HEK293 (cell line): Measurements from ENCODE around the gene GPX4.

Experiments
- PRDM6 ChIP-seq: fragments of 450-650 bp; formaldehyde crosslinking; IDR thresholded peaks from 2 replicates; pipeline ENCODE4 v1.5.1; 2017; ENCODE audit warnings: missing biosample characterization, missing genetic modification characterization
- YY1 ChIP-seq: fragments of 450-650 bp; formaldehyde crosslinking; IDR thresholded peaks from 2 replicates; pipeline ENCODE4 v1.5.1; 2018; ENCODE audit warnings: missing biosample characterization, missing genetic modification characterization
- ZBTB11 ChIP-seq: fragments of 450-650 bp; formaldehyde crosslinking; conservative IDR thresholded peaks from 2 replicates; pipeline ENCODE4 v1.5.1; 2016; ENCODE audit warnings: low read depth, missing biosample characterization, missing genetic modification characterization
- ZBTB17 ChIP-seq: fragments of 450-650 bp; formaldehyde crosslinking; IDR thresholded peaks from 2 replicates; pipeline ENCODE4 v1.5.1; 2016; ENCODE audit warnings: missing biosample characterization, missing genetic modification characterization
- ZFP69B ChIP-seq: fragments of 450-650 bp; formaldehyde crosslinking; IDR thresholded peaks from 2 replicates; pipeline ENCODE4 v1.5.1; 2016; ENCODE audit warnings: missing biosample characterization, missing genetic modification characterization
- ZNF138 ChIP-seq: fragments of 450-650 bp; formaldehyde crosslinking; IDR thresholded peaks from 2 replicates; pipeline ENCODE4 v1.5.1; 2016; ENCODE audit warnings: missing biosample characterization, missing genetic modification characterization, borderline replicate concordance
- ZNF239 ChIP-seq: fragments of 450-650 bp; formaldehyde crosslinking; IDR thresholded peaks from 2 replicates; pipeline ENCODE4 v1.5.1; 2016; ENCODE audit warnings: missing biosample characterization, missing genetic modification characterization
- ZNF350 ChIP-seq: fragments of 450-650 bp; formaldehyde crosslinking; IDR thresholded peaks from 2 replicates; pipeline ENCODE4 v1.5.0; 2017; ENCODE audit warnings: missing biosample characterization, mild to moderate bottlenecking, missing genetic modification characterization
- ZNF394 ChIP-seq: fragments of 450-650 bp; formaldehyde crosslinking; IDR thresholded peaks from 2 replicates; pipeline ENCODE4 v1.5.1; 2016; ENCODE audit warnings: missing biosample characterization, missing genetic modification characterization, mild to moderate bottlenecking, moderate library complexity, borderline replicate concordance
- ZNF548 ChIP-seq: fragments of 450-650 bp; formaldehyde crosslinking; IDR thresholded peaks from 2 replicates; pipeline ENCODE4 v1.5.1; 2016; ENCODE audit warnings: missing biosample characterization, missing genetic modification characterization
- ZNF561 ChIP-seq: fragments of 450-650 bp; IDR thresholded peaks from 2 replicates; pipeline ENCODE4 v1.5.1; 2018; ENCODE audit warnings: missing biosample characterization, missing genetic modification characterization, borderline replicate concordance
- ZNF677 ChIP-seq: fragments of 450-650 bp; IDR thresholded peaks from 2 replicates; pipeline ENCODE4 v1.5.0; 2018; ENCODE audit warnings: missing biosample characterization, mild to moderate bottlenecking, missing genetic modification characterization, moderate library complexity
- ZNF792 ChIP-seq: fragments of 450-650 bp; formaldehyde crosslinking; IDR thresholded peaks from 2 replicates; pipeline ENCODE4 v1.5.1; 2016; ENCODE audit warnings: missing biosample characterization, missing genetic modification characterization
- ZNF837 ChIP-seq: fragments of 450-650 bp; formaldehyde crosslinking; IDR thresholded peaks from 2 replicates; pipeline ENCODE4 v1.5.1; 2016; ENCODE audit warnings: missing biosample characterization, missing genetic modification characterization
- ZSCAN16 ChIP-seq: fragments of 450-650 bp; formaldehyde crosslinking; IDR thresholded peaks from 2 replicates; pipeline ENCODE4 v1.5.1; 2016; ENCODE audit warnings: missing biosample characterization, missing genetic modification characterization
- ZSCAN30 ChIP-seq: fragments of 450-650 bp; IDR thresholded peaks from 2 replicates; pipeline ENCODE4 v1.5.1; 2018; ENCODE audit warnings: missing biosample characterization, mild to moderate bottlenecking, missing genetic modification characterization, moderate library complexity
- TF ChIP-seq, protein P1 (sequence below): fragments of 450-650 bp; formaldehyde crosslinking; IDR thresholded peaks from 2 replicates; pipeline ENCODE4 v1.5.1; 2017; ENCODE audit warnings: missing biosample characterization, missing genetic modification characterization
- TF ChIP-seq, protein P2 (sequence below): fragments of 450-650 bp; formaldehyde crosslinking; IDR thresholded peaks from 2 replicates; pipeline ENCODE4 v1.5.1; 2016; ENCODE audit warnings: missing biosample characterization, missing genetic modification characterization
- TF ChIP-seq, protein P3 (sequence below): fragments of 450-650 bp; formaldehyde crosslinking; IDR thresholded peaks from 2 replicates; pipeline ENCODE4 v1.5.1; 2016; ENCODE audit warnings: missing biosample characterization, missing genetic modification characterization, borderline replicate concordance
- TF ChIP-seq, protein P4 (sequence below): fragments of 450-650 bp; formaldehyde crosslinking; IDR thresholded peaks from 2 replicates; pipeline ENCODE4 v1.5.1; 2016; ENCODE audit warnings: missing biosample characterization, missing genetic modification characterization, borderline replicate concordance

The GPX4 gene

DNA sequence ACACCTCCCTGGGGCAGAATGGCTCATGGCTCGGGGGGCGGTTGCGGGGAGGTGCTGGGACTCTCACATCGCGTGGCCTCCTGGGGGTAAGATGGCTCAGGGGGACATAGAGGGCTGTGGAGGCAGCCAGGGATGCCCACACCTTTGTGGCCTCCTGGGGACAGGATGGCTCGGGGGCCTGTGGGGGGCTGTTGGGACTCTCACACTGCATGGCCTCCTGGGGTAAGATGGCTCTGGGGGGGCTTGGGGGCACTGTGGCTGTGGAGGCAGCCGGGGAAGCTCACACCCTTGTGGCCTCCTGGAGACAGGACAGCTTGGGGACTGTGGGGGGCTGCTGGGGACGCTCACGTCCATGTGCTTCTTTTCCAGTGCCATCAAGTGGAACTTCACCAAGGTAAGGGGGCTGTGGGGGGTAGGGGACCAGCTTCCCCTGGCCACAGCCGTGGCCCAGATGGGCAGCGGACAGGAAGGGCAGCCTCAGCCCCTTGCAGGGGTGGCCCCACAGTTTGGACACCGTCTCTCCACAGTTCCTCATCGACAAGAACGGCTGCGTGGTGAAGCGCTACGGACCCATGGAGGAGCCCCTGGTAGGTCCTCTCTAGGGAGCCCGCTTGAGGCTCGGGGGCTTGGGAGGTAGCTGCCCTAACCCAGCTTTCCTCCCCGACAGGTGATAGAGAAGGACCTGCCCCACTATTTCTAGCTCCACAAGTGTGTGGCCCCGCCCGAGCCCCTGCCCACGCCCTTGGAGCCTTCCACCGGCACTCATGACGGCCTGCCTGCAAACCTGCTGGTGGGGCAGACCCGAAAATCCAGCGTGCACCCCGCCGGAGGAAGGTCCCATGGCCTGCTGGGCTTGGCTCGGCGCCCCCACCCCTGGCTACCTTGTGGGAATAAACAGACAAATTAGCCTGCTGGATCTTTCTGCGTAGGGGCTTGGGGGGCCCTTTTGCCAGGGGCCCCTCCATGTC lies 2.4 kb downstream of the GPX4 start (continued):
- no peak for TF ChIP-seq ZSCAN30 (tag by site-specific recombination)
- no peak for TF ChIP-seq ZNF792
- no peak for TF ChIP-seq ZNF138
- TF ChIP-seq ZBTB11: no peak
- TF ChIP-seq ZNF239 (tag by site-specific recombination): no peak
- no peak for TF ChIP-seq ZNF837 (tag by site-specific recombination)
- TF ChIP-seq ZFP69B (tag by site-specific recombination): no peak
- TF ChIP-seq, protein P1, sequence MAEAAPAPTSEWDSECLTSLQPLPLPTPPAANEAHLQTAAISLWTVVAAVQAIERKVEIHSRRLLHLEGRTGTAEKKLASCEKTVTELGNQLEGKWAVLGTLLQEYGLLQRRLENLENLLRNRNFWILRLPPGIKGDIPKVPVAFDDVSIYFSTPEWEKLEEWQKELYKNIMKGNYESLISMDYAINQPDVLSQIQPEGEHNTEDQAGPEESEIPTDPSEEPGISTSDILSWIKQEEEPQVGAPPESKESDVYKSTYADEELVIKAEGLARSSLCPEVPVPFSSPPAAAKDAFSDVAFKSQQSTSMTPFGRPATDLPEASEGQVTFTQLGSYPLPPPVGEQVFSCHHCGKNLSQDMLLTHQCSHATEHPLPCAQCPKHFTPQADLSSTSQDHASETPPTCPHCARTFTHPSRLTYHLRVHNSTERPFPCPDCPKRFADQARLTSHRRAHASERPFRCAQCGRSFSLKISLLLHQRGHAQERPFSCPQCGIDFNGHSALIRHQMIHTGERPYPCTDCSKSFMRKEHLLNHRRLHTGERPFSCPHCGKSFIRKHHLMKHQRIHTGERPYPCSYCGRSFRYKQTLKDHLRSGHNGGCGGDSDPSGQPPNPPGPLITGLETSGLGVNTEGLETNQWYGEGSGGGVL (tag by site-specific recombination): no peak
- no peak for TF ChIP-seq ZNF561 (tag by site-specific recombination)
- TF ChIP-seq, protein P2, sequence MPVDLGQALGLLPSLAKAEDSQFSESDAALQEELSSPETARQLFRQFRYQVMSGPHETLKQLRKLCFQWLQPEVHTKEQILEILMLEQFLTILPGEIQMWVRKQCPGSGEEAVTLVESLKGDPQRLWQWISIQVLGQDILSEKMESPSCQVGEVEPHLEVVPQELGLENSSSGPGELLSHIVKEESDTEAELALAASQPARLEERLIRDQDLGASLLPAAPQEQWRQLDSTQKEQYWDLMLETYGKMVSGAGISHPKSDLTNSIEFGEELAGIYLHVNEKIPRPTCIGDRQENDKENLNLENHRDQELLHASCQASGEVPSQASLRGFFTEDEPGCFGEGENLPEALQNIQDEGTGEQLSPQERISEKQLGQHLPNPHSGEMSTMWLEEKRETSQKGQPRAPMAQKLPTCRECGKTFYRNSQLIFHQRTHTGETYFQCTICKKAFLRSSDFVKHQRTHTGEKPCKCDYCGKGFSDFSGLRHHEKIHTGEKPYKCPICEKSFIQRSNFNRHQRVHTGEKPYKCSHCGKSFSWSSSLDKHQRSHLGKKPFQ (tag by site-specific recombination): no peak
- no peak for TF ChIP-seq ZSCAN16
- no peak for TF ChIP-seq YY1 (tag by site-specific recombination)
- TF ChIP-seq ZNF394 (tag by site-specific recombination): no peak
- no peak for TF ChIP-seq ZBTB17
- TF ChIP-seq ZNF677: no peak
- no peak for TF ChIP-seq ZNF548 (tag by site-specific recombination)
- no peak for TF ChIP-seq ZNF350
- TF ChIP-seq, protein P3, sequence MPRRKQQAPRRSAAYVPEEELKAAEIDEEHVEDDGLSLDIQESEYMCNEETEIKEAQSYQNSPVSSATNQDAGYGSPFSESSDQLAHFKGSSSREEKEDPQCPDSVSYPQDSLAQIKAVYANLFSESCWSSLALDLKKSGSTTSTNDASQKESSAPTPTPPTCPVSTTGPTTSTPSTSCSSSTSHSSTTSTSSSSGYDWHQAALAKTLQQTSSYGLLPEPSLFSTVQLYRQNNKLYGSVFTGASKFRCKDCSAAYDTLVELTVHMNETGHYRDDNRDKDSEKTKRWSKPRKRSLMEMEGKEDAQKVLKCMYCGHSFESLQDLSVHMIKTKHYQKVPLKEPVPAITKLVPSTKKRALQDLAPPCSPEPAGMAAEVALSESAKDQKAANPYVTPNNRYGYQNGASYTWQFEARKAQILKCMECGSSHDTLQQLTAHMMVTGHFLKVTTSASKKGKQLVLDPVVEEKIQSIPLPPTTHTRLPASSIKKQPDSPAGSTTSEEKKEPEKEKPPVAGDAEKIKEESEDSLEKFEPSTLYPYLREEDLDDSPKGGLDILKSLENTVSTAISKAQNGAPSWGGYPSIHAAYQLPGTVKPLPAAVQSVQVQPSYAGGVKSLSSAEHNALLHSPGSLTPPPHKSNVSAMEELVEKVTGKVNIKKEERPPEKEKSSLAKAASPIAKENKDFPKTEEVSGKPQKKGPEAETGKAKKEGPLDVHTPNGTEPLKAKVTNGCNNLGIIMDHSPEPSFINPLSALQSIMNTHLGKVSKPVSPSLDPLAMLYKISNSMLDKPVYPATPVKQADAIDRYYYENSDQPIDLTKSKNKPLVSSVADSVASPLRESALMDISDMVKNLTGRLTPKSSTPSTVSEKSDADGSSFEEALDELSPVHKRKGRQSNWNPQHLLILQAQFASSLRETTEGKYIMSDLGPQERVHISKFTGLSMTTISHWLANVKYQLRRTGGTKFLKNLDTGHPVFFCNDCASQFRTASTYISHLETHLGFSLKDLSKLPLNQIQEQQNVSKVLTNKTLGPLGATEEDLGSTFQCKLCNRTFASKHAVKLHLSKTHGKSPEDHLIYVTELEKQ (tag by site-specific recombination): no peak
- TF ChIP-seq, protein P4, sequence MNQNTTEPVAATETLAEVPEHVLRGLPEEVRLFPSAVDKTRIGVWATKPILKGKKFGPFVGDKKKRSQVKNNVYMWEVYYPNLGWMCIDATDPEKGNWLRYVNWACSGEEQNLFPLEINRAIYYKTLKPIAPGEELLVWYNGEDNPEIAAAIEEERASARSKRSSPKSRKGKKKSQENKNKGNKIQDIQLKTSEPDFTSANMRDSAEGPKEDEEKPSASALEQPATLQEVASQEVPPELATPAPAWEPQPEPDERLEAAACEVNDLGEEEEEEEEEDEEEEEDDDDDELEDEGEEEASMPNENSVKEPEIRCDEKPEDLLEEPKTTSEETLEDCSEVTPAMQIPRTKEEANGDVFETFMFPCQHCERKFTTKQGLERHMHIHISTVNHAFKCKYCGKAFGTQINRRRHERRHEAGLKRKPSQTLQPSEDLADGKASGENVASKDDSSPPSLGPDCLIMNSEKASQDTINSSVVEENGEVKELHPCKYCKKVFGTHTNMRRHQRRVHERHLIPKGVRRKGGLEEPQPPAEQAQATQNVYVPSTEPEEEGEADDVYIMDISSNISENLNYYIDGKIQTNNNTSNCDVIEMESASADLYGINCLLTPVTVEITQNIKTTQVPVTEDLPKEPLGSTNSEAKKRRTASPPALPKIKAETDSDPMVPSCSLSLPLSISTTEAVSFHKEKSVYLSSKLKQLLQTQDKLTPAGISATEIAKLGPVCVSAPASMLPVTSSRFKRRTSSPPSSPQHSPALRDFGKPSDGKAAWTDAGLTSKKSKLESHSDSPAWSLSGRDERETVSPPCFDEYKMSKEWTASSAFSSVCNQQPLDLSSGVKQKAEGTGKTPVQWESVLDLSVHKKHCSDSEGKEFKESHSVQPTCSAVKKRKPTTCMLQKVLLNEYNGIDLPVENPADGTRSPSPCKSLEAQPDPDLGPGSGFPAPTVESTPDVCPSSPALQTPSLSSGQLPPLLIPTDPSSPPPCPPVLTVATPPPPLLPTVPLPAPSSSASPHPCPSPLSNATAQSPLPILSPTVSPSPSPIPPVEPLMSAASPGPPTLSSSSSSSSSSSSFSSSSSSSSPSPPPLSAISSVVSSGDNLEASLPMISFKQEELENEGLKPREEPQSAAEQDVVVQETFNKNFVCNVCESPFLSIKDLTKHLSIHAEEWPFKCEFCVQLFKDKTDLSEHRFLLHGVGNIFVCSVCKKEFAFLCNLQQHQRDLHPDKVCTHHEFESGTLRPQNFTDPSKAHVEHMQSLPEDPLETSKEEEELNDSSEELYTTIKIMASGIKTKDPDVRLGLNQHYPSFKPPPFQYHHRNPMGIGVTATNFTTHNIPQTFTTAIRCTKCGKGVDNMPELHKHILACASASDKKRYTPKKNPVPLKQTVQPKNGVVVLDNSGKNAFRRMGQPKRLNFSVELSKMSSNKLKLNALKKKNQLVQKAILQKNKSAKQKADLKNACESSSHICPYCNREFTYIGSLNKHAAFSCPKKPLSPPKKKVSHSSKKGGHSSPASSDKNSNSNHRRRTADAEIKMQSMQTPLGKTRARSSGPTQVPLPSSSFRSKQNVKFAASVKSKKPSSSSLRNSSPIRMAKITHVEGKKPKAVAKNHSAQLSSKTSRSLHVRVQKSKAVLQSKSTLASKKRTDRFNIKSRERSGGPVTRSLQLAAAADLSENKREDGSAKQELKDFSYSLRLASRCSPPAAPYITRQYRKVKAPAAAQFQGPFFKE (tag by site-specific recombination): no peak
- TF ChIP-seq PRDM6 (tag by site-specific recombination): no peak
